Upper lobe of left lung (tissue), 6 donors: ENCODE data around the gene CUL2. TPM values are rescaled to one million over a fixed set of nuclear protein-coding genes. Genes with fewer than 3 reads are reported as not detected.

Experiments used
- ATAC-seq, 2 donors: fragments of 200-7000 bp; cut with Tn5 transposase; one replicate each; pipeline ENCODE4 v1.9.1; 2022; ENCODE audit warnings: mild to moderate bottlenecking in 2 of 2, moderate library complexity in 2 of 2; ENCODE audit not compliant: low FRiP score in 2 of 2
- DNase-seq, 2 donors: peaks; one replicate each; pipeline ENCODE4 v3.0.0-alpha.2; 2019 to 2020
- H3K27ac ChIP-seq, 4 donors: fragments of 200-600 bp; sonication (generic); one replicate each; pipeline ENCODE4 v1.5.1; 2016 to 2019
- H3K27me3 ChIP-seq, 4 donors: fragments of 200-600 bp; sonication (generic); one replicate each; pipeline ENCODE4 v1.5.1; 2017 to 2019
- H3K36me3 ChIP-seq, 4 donors: fragments of 200-600 bp; sonication (generic); one replicate each; pipeline ENCODE4 v1.5.1; 2016 to 2019
- H3K4me1 ChIP-seq, 4 donors: fragments of 200-600 bp; sonication (generic); one replicate each; pipeline ENCODE4 v1.5.1; 2018 to 2019
- H3K4me3 ChIP-seq, 4 donors: fragments of 200-600 bp; sonication (generic); one replicate each; pipeline ENCODE4 v1.5.1; 2017 to 2019; ENCODE audit warnings: mild to moderate bottlenecking in 2 of 4, moderate library complexity in 1 of 4
- H3K9me3 ChIP-seq, 4 donors: fragments of 200-600 bp; sonication (generic); one replicate each; pipeline ENCODE4 v1.5.1; 2018 to 2019
- CTCF ChIP-seq, 6 experiments: fragments of 450-650 bp in 4 of 6; fragments of 200-600 bp in 2 of 6; sonication (generic) in 2 of 6; IDR thresholded peaks; one replicate each; pipeline ENCODE4 v1.5.1; 2016 to 2019; ENCODE audit warnings: antibody characterized with exemption in 6 of 6
- EP300 ChIP-seq, 4 donors: sonication (generic); formaldehyde crosslinking; IDR thresholded peaks; one replicate each; pipeline ENCODE4 v1.5.1; 2017; ENCODE audit warnings: antibody characterized with exemption in 4 of 4, control low read depth in 2 of 4
- POLR2A ChIP-seq, 4 donors: fragments of 450-650 bp; IDR thresholded peaks; one replicate each; pipeline ENCODE4 v1.5.1; 2016 to 2017; ENCODE audit warnings: antibody characterized with exemption in 4 of 4, mild to moderate bottlenecking in 2 of 4
- POLR2AphosphoS5 ChIP-seq, 2 donors: sonication (generic); formaldehyde crosslinking; IDR thresholded peaks; one replicate each; pipeline ENCODE4 v1.5.1; 2017; ENCODE audit warnings: antibody characterized with exemption in 2 of 2
- WGBS, 2 donors: methylation state at CpG; one replicate each; pipeline ENCODE4 v1.1.5; 2017 to 2018; 5-methylcytosine and 5-hydroxymethylcytosine counted together
- total RNA-seq, 6 donors: library from RNA; depleted of rRNA in 4 of 6; stranded (reverse); fragments of >200 nt in 4 of 6; gene quantifications; one replicate each; pipeline versions ENCODE4 v1.1.0 to v1.2.1, GENCODE V29; 2016 to 2021
- donor health status: DM: no; HTN: no; CAD: no; lungs with moderate emphysema.
- donor health status: DM: no; HTN: yes; CAD: no; lungs with severe emphysema.

CUL2 gene
- total RNA-seq, 6 donors from 2014 or later = 11.8 to 30.7 (median 19.7) TPM

GRCh38 chr10:35058686-35059085, 31.5 kb downstream of the CUL2 start:
- peaks cover 6 to 66% (median 20%) of the 10 kb centered on the region in 4 donors for H3K36me3 ChIP-seq
- no peak for TF ChIP-seq CTCF (IDR thresholded peaks at IDR 0.05)
- no peak for TF ChIP-seq POLR2AphosphoS5 (IDR thresholded peaks at IDR 0.05)
- TF ChIP-seq EP300 (IDR thresholded peaks at IDR 0.05) = no peak
- no peak for TF ChIP-seq POLR2A (IDR thresholded peaks at IDR 0.05)
- H3K9me3 ChIP-seq = no peaks in the 10 kb centered on the region
- peaks cover 0 to 14% (median 12%) of the 10 kb centered on the region in 4 donors for H3K4me1 ChIP-seq
- 88 to 100% methylated on average over 1 of the region's 1 CpG for WGBS, 2 donors
- no peak for ATAC-seq
- no peaks in the 10 kb centered on the region for H3K27me3 ChIP-seq
- no peak overlapping the region for H3K27ac ChIP-seq
- no peak for DNase-seq
- no peak overlapping the region for H3K4me3 ChIP-seq

GRCh38 chr10:35058134-35058533, 32.0 kb downstream of the CUL2 start:
- peaks cover 6 to 71% (median 21%) of the 10 kb centered on the region in 4 donors for H3K36me3 ChIP-seq
- 58 to 68% methylated on average over 6 of the region's 6 CpGs for WGBS, 2 donors

GRCh38 chr10:35056686-35057085, 33.5 kb downstream of the CUL2 start:
- Histone ChIP-seq H3K4me1 (peaks cover 0 to 14% (median 12%) of the 10 kb centered on the region in 4 donors), H3K9me3 (no peaks in the 10 kb centered on the region), H3K36me3 (peaks cover 6 to 61% (median 20%) of the 10 kb centered on the region in 4 donors), H3K27ac (peak overlapping the region in 1 of 4 donors; percentile 72), H3K4me3 (no peak overlapping the region), H3K27me3 (no peaks in the 10 kb centered on the region)
- DNase-seq (no peak), ATAC-seq (no peak)
- WGBS, 2 donors = 59 to 63% methylated on average over 5 of the region's 5 CpGs
- no peak for TF ChIP-seq CTCF (IDR thresholded peaks at IDR 0.05)
- no peak for TF ChIP-seq EP300 (IDR thresholded peaks at IDR 0.05)
- TF ChIP-seq POLR2AphosphoS5 (IDR thresholded peaks at IDR 0.05) = no peak
- TF ChIP-seq POLR2A (IDR thresholded peaks at IDR 0.05) = no peak

More at GRCh38 chr10:35058134-35058533, 32.0 kb downstream of the CUL2 start:
- no peak for DNase-seq
- no peak for TF ChIP-seq CTCF (IDR thresholded peaks at IDR 0.05)
- TF ChIP-seq EP300 (IDR thresholded peaks at IDR 0.05) = no peak
- TF ChIP-seq POLR2AphosphoS5 (IDR thresholded peaks at IDR 0.05) = no peak
- TF ChIP-seq POLR2A (IDR thresholded peaks at IDR 0.05) = no peak
- H3K27ac ChIP-seq = no peak overlapping the region
- H3K9me3 ChIP-seq = no peaks in the 10 kb centered on the region
- H3K4me1 ChIP-seq = peaks cover 0 to 14% (median 12%) of the 10 kb centered on the region in 4 donors
- no peak overlapping the region for H3K4me3 ChIP-seq
- no peak for ATAC-seq
- no peaks in the 10 kb centered on the region for H3K27me3 ChIP-seq

GRCh38 chr10:35056133-35056532, 34.0 kb downstream of the CUL2 start:
- Histone ChIP-seq H3K4me1 (peaks cover 0 to 14% (median 12%) of the 10 kb centered on the region in 4 donors), H3K4me3 (no peak overlapping the region), H3K9me3 (no peaks in the 10 kb centered on the region), H3K27me3 (no peaks in the 10 kb centered on the region), H3K27ac (peak overlapping the region in 1 of 4 donors; percentile 72), H3K36me3 (peaks cover 6 to 59% (median 23%) of the 10 kb centered on the region in 4 donors)
- 53 to 70% methylated on average over 1 of the region's 1 CpG for WGBS, 2 donors
- DNase-seq = no peak
- ATAC-seq = no peak
- no peak for TF ChIP-seq POLR2AphosphoS5 (IDR thresholded peaks at IDR 0.05)
- TF ChIP-seq POLR2A (IDR thresholded peaks at IDR 0.05) = no peak
- no peak for TF ChIP-seq CTCF (IDR thresholded peaks at IDR 0.05)
- no peak for TF ChIP-seq EP300 (IDR thresholded peaks at IDR 0.05)

- DNase-seq (no peak), ATAC-seq (no peak)
- Histone ChIP-seq H3K9me3 (no peaks in the 10 kb centered on the region), H3K27me3 (no peaks in the 10 kb centered on the region), H3K4me1 (peaks cover 0 to 7% (median 0%) of the 10 kb centered on the region in 4 donors), H3K36me3 (peaks cover 0 to 36% (median 15%) of the 10 kb centered on the region in 4 donors), H3K27ac (no peak overlapping the region), H3K4me3 (no peak overlapping the region)
- no peak for TF ChIP-seq POLR2AphosphoS5 (IDR thresholded peaks at IDR 0.05)
- no peak for TF ChIP-seq POLR2A (IDR thresholded peaks at IDR 0.05)
- no peak for TF ChIP-seq CTCF (IDR thresholded peaks at IDR 0.05)
- no peak for TF ChIP-seq EP300 (IDR thresholded peaks at IDR 0.05)
Observed at GRCh38 chr10:35050568-35050967, 39.6 kb downstream of the CUL2 start.
